ENCODE data around the gene FNDC3B. TPM values are rescaled to one million over a fixed set of nuclear protein-coding genes. Genes with fewer than 3 reads are reported as not detected.
A peak's percentile ranks its signal among the peaks of the same experiment; 100 is the strongest.

Gene FNDC3B
- total RNA-seq, 1 donor from 2014 or later = 290 TPM

- Mint-ChIP-seq H3K9me3 (ENCODE audit: low read depth) (no peaks in the 10 kb centered on the region), H3K27ac (ENCODE audit: unreplicated experiment) (peak overlapping the region; percentile 99), H3K4me1 (ENCODE audit: low read depth) (peaks cover 68% of the 10 kb centered on the region), H3K27me3 (ENCODE audit: low read depth) (no peaks in the 10 kb centered on the region), H3K4me3 (ENCODE audit: unreplicated experiment) (peak overlapping the region; percentile 97), H3K36me3 (ENCODE audit: low read depth) (peaks cover 5% of the 10 kb centered on the region)
- DNase-seq (ENCODE audit: low spot score) = no peak
- TF ChIP-seq CTCF (IDR thresholded peaks at IDR 0.05) = no peak
Observed at GRCh38 chr3:172043233-172043632, 3.9 kb downstream of the FNDC3B start.

GRCh38 chr3:172043766-172044165 is 4.4 kb downstream of the FNDC3B start:
- Mint-ChIP-seq H3K36me3 (ENCODE audit: low read depth) (peaks cover 7% of the 10 kb centered on the region), H3K27ac (ENCODE audit: unreplicated experiment) (peak overlapping the region; percentile 99), H3K27me3 (ENCODE audit: low read depth) (no peaks in the 10 kb centered on the region), H3K9me3 (ENCODE audit: low read depth) (no peaks in the 10 kb centered on the region), H3K4me1 (ENCODE audit: low read depth) (peaks cover 69% of the 10 kb centered on the region), H3K4me3 (ENCODE audit: unreplicated experiment) (peak overlapping the region; percentile 97)
- TF ChIP-seq CTCF (IDR thresholded peaks at IDR 0.05) = no peak
- DNase-seq (ENCODE audit: low spot score) = no peak

- no peaks in the 10 kb centered on the region for H3K27me3 Mint-ChIP-seq (ENCODE audit: low read depth)
- no peak for DNase-seq (ENCODE audit: low spot score)
- peak overlapping the region; percentile 52 for H3K27ac Mint-ChIP-seq (ENCODE audit: unreplicated experiment)
- no peak for TF ChIP-seq CTCF (IDR thresholded peaks at IDR 0.05)
- peaks cover 11% of the 10 kb centered on the region for H3K36me3 Mint-ChIP-seq (ENCODE audit: low read depth)
- peak overlapping the region; percentile 33 for H3K4me3 Mint-ChIP-seq (ENCODE audit: unreplicated experiment)
- H3K4me1 Mint-ChIP-seq (ENCODE audit: low read depth) = peaks cover 75% of the 10 kb centered on the region
- H3K9me3 Mint-ChIP-seq (ENCODE audit: low read depth) = no peaks in the 10 kb centered on the region
Observed at GRCh38 chr3:172044833-172045585, 5.6 kb downstream of the FNDC3B start.

- Mint-ChIP-seq H3K27me3 (ENCODE audit: low read depth) (no peaks in the 10 kb centered on the region), H3K4me3 (ENCODE audit: unreplicated experiment) (peak overlapping the region; percentile 10), H3K4me1 (ENCODE audit: low read depth) (peaks cover 82% of the 10 kb centered on the region), H3K9me3 (ENCODE audit: low read depth) (no peaks in the 10 kb centered on the region), H3K36me3 (ENCODE audit: low read depth) (peaks cover 15% of the 10 kb centered on the region), H3K27ac (ENCODE audit: unreplicated experiment) (peak overlapping the region; percentile 78)
- TF ChIP-seq CTCF (IDR thresholded peaks at IDR 0.05) = no peak
- DNase-seq (ENCODE audit: low spot score) = no peak
Observed at GRCh38 chr3:172046268-172046915, 7.0 kb downstream of the FNDC3B start.

GRCh38 chr3:172047567-172048115 is 8.3 kb downstream of the FNDC3B start:
- H3K36me3 Mint-ChIP-seq (ENCODE audit: low read depth) = peaks cover 20% of the 10 kb centered on the region
- no peak for TF ChIP-seq CTCF (IDR thresholded peaks at IDR 0.05)
- H3K4me3 Mint-ChIP-seq (ENCODE audit: unreplicated experiment) = no peak overlapping the region
- no peaks in the 10 kb centered on the region for H3K27me3 Mint-ChIP-seq (ENCODE audit: low read depth)
- H3K4me1 Mint-ChIP-seq (ENCODE audit: low read depth) = peaks cover 84% of the 10 kb centered on the region
- no peak for DNase-seq (ENCODE audit: low spot score)
- no peaks in the 10 kb centered on the region for H3K9me3 Mint-ChIP-seq (ENCODE audit: low read depth)
- no peak overlapping the region for H3K27ac Mint-ChIP-seq (ENCODE audit: unreplicated experiment)

All from chondrocyte (in vitro differentiated cells).